ENCODE data around the gene ATP6V1A.
A peak's percentile ranks its signal among the peaks of the same experiment; 100 is the strongest.
"Not testable (repeated sequence)": the region's sequence is repeated elsewhere in the genome, so short reads cannot be mapped to it uniquely, and the experiment has no call there.

The ATP6V1A gene

DNA sequence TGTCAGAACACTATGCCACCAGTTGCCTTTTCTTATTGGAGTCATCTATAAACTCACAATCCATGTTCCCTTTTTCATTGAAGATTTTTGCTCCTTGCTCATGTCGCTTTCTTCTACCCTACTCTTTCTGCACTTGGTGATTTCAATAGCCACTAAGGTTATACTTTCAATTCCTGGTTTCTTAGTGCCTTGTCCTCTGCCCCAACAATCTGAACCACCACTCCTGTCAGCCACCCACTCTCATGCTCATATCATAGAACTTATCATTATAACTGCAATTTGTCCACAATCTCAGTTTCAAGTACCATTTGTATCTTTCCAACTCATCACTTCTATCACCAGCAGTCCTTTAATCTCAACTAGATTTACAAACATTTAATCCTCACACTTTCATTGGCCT is 81.8 kb downstream of the ATP6V1A start:
- peak in 3 of 4 experiments; percentile 17 to 47 (median 47) for DNase-seq

DNA sequence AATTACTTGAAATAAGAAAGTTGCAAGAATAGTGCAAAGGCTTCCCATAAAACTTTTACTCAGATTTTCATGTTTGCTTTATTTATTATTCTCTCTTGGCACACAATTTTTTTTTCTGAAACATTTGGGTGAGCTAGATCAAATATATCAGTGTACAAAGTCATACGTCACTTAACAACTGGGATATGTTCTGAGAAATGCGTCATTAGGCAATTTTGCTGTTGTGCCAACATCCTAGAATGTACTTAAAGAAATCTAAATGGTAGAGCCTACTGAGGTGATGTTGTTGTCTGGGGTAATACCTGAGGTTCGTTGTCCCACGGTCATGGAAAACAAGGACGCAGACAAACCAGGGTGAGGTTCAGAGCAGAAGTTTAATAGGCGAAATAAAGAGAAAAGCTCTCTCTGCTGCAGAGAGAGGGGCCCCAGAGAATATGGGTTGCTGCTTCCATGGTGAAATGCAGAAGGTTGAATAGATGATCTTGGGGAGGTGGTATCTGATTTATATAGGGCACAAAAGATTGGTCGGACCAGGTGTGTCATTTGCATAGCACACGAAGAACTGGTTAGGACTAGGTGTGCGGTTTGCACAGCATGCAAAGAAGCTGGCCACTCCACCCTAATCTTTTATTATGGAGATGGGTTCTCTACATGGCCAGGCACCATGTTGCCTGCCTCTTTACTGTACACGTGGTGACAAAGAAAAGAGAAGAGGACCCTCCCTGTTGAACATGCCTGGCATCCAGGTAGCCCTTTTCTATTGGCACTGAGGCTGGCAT is 82.9 kb downstream of the ATP6V1A start:
- DNase-seq = no peak

GRCh38 chr3:113831103-113831355 is 84.2 kb downstream of the ATP6V1A start:
- DNase-seq = no peak

DNA sequence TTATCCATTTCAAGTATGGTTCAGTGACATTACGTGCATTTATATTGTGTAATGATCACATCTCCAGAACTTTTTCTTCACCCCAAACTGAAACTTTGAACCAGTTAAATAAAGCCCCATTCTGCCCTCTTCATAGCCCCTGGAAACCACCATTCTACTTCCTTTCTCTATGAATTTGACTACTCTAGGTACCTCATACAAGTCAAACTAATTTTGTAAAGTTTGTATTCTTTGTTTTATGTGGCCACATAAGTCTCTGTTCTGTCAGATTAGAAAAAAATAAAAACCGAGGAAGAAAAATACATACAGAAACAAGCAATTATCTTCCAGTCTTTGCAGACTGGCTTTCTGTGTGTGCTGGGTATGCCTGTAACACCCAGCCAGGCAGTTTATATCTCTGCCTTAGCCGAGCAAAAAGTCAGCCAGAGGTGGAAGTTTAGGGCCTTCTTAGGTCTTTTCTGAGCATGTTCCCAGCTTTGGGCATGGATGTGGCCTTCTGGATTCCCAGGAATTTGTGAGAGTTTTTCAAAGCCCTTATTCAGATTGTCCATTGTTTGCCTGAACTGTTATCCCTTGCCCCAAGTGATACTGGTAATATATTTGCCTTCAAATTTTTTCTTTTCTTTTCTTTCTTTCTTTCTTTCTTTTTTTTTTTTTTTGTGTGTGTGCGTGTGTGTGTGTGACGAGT is 85.8 kb downstream of the ATP6V1A start:
- no peak for DNase-seq

GRCh38 chr3:113834983-113835382 is 88.1 kb downstream of the ATP6V1A start:
- no peak for DNase-seq

DNA sequence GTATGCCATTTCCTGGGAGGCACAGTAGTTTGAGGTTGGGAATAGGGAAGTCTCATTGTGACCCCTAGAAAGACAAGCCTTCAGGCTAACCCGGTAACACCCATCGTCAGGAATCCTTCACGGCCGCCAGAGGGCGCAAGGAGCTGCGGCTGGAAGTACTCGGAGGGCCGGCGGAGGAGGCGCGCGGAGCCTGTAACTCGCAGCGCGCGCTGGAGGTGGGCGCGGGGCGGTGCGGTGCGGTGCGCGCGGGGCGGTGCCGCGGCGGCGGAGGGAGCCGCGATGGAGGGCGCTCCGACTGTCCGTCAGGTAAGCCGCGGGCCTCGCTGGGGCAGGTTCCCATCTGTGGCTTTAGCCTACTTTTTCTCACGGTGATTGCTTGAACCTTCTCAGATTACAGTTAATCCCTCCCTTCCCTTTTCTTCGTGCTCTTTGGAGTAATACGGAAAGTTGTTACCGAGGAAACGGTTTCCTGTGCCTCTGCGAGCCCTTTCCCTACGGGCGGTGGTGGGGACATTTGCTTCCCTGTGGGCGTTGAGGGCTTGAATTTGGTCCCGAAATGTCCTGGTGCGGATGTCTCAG is 91.9 kb downstream of the ATP6V1A start, which contains the start of gene GRAMD1C:
Gene GRAMD1C, plus strand, starts transcription at position 158 of the 579 bp plus-strand sequence. Its CDS starts 122 bp downstream, at position 280.
- DNase-seq = peak; percentile 90 to 96 (median 94)

GRCh38 chr3:113839551-113839950 is 92.7 kb downstream of the ATP6V1A start:
- no peak for DNase-seq

GRCh38 chr3:113844622-113845222 is 97.9 kb downstream of the ATP6V1A start:
- DNase-seq = peak; percentile 20 to 68 (median 34)

DNA sequence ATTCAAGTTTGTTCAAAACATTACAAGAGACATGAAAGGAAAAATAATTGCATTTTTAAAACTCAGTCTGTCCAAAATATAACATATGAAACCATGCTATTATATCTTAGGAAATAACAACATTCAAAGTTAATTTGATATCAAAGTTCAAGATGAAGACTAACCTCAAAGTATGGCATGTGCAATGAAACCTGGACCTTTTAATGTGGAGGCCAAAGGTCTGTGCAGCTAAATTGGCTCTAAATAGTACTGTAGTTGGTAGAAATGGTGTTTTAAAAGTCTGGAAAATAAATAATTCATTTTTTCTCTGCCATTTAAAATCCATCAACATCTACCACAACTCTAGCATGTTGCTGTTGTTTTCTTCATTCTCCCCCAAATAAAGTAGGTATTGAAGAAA is 100.4 kb downstream of the ATP6V1A start:
- DNase-seq = no peak

GRCh38 chr3:113847664-113848461 is 101.0 kb downstream of the ATP6V1A start:
- no peak for DNase-seq

DNA sequence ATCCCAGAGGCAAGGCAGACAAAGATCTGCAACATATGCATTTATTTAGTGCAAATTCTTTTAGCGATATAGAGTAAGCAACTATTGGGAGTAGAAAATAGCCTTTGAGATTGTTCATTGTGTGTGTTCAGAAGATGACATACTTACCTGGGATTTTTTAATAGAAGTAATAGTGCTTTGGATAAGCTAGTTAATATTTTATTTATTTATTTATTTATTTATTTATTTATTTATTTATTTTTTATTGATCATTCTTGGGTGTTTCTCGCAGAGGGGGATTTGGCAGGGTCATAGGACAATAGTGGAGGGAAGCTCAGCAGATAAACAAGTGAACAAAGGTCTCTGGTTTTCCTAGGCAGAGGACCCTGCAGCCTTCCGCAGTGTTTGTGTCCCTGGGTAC is 102.2 kb downstream of the ATP6V1A start:
- DNase-seq = not testable (repeated sequence)

GRCh38 chr3:113849841-113850240 is 103.0 kb downstream of the ATP6V1A start:
- not testable (repeated sequence) for DNase-seq

GRCh38 chr3:113850391-113850790 is 103.6 kb downstream of the ATP6V1A start:
- DNase-seq = not testable (repeated sequence)

- DNase-seq = no peak
These were observed 105.7 kb downstream of the ATP6V1A start for GRCh38 chr3:113852506-113852905.
